ENCODE results near the gene STX18.
A peak's percentile ranks its signal among the peaks of the same experiment; 100 is the strongest.

The STX18 gene

DNA sequence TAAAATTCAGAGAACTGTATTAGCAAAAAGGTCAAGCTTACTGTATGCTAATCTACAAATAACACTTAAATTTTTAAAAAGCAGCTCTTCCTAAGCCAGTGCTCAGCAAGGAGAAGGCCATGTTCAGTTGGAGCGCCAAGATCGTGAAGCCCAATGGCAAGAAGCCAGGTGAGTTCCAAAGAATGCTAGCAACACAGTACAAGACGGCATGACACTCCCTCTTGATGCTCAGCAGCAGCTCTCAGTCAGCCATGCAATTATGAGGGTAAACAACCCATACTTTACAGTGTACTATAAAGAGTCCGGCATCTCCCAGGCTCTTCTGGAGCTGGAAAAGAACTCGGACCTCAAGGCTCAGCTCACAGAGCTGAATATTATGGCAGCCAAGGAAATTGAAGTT lies 34.9 kb downstream of the STX18 start:
- DNase-seq = peak; percentile 85

DNA sequence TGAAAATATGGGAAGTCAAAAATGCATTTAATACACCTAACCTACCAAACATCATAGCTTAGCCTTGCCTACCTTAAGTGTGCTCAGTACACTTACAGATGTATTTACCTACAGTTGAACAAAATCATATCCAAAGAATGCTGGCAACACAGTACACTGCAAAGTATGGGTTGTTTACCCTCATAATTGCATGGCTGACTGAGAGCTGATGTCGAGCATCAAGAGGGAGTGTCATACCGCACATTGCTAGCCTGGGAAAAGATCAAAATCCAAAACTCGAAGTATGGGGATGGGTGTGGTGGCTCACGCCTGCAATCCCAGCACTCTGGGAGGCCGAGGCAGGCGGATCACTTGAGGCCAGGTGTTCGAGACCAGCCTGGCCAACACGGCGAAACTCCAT lies 36.6 kb downstream of the STX18 start:
- peak; percentile 53 for DNase-seq

DNA sequence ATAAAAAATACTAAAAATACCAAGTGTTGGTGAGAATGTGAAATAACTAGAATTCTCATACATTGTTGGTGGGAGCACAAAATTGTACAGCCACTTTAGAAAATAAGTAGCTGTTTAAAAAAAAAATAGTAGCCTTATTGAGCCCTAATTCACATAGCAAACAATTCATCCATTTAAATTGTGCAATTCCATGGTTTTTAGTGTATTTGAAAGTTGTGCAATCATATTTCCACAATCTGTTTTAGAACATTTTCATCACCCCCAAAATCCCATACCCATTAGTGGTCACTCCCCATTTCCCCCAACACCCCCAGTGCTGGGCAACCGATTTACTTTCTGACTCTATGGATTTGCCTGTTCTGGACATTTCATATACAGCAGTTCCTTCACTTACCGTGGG lies 37.1 kb downstream of the STX18 start:
- no peak for DNase-seq

DNA sequence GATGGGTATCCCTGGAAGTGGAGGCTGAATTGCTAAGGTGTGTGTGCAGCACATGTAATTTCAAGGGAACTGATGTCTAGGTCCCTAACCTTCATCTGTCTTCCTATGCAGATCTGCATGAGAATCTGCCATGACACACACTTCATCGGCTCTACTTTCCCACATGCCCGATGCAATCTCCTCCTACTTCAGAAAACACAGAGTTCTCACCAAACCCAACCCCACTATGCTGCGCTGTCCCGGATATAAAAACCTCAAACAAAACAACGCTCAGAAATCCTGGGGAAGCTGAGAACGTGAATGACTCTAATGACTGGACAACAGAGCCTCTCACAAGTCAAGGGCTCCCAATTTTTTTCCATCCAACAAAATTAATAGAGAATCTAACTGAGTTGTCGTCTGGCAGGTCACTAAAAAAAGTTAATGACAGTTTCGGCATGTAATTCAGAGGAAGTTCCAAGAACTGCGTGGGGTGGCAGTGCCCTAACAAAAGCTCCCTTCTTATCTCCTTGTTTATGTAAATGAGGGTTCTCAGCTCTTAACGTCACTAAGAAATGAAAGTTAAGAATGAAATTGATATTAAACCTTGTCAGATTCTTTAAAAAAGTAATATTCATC lies 39.0 kb downstream of the STX18 start:
- peak; percentile 4 for DNase-seq

DNA sequence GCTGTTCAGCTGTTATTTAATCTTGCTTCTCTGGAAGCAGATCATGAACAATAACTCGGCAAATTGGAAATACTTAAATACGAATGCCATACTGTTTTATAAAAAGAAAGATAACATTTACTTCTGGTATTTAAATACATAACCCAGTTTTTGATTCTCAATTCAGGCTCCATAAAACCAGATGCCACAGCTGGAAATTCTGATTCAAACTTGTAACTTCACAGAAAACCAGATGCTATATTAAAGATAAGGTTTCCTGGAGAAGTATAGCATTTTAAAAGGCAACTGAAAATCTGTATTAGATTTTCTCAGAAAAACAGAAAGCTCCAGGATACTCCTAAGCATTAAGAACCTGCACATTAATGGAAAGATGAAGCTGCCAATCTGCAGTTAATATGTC lies 40.2 kb downstream of the STX18 start:
- no peak for DNase-seq

DNA sequence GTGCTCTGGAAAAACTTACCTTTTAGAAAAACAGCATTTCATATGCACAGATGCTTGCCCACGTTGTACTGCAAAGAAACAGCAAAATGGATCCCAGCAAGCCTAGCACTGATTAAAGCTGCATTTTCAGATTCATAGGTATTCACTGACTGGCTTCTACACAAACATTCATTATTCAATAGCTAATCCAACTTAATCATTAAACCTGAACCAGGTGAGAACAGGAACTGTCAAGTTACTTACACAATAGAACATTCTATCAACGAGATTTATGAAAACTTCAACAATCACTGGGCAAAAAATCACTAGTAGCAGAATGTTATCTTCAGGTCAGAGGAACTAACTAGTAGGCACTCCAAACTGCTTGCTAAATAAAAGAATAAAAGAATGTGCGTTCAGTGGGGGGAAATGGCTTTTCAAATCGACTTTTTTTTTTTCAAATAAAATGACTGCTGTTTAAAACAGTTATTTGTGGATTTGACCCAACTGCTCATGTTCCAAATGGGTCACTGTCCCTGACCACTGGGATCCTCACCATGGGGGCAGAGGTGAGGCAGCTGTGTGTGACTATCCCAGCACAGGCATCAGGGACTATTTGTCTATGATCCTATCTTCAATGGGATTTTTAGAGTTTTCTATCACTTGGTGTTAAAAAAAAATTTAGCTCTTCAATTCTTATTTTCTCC lies 42.3 kb downstream of the STX18 start:
- no peak for DNase-seq

DNA sequence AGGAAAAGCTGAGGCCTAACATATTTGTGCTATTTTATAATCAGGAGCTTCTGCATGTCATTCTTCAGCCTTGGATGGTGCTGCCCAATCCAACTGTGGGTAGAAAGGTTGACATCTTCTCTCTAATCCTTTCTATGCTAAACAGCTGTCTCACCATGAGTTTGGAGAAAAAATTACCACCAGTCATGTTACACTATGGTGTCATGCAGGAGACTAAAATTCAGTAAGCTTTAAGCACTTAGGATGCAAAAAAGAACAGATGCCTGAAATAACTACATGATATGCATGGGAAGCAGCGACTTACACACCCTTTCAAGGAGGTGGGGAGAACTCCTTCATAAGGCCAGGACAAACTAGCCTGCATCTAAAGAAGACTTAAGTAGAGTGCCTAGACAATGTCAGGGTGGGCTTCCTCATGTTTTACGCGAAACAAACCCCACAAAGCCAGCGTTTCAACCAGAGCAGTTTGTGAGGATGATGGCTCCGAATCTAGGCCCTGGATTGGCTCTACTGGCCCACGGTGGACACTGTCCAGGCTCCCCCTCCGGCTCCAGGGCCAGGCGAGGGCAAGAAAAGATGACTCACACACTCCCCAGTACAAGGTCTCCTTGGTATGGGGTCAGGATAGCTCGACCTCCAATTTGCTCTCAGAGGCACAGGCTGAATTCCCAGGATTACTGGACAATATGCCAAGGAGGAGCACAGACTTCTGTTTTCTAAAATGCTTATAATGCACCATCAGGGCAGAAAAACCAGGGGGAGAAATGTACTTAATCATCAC lies 45.1 kb downstream of the STX18 start:
- DNase-seq = no peak

DNA sequence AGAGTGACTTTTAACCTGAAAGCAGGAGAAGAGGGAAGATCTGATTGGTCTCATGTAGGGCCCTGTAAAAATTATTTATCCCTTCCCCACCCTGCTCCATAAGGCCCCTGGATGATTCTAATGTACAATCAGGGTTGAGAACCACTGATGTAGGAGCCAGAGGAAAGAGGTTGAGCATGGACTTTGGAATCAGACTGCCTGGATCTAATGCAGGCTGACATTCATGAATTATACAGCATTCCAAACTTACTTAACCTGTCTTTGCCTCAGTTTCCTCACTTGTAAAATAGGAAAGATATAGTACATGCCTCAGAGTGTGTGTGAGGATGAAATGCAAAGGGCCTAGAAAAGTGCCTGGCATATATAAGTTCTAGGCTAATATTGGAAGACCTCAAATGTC lies 47.0 kb downstream of the STX18 start:
- DNase-seq = no peak

DNA sequence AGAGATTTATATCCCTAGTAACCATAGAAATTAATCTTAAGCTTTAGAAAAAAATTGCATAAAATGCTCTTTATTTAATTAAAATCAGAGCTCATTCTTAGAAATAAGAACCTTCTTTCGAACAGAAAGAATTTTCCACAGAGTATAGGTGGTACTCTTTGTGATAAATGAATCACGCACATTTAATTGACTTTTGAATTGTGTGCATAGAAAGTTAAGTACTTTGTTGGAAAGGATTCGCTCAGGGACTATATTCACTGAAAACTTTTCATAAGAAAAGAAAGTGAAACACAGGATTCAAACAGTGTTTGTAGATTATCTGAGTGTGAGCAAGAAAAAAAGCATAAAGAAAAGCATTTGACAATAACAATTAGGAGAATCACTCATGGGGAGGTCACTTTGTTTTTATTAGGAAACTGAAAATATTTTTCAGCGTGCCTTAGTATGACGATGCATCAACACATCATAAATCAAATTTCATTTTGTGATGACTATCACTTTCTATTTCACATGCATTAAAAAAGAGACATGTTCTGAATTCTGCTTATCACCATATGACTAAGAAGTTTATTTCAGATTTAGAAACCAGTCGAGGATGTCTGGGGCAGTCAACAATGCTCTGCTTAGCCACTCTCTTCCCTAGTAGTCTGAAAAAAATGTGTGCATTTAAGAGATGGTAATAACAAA lies 49.5 kb downstream of the STX18 start:
- DNase-seq = no peak

DNA sequence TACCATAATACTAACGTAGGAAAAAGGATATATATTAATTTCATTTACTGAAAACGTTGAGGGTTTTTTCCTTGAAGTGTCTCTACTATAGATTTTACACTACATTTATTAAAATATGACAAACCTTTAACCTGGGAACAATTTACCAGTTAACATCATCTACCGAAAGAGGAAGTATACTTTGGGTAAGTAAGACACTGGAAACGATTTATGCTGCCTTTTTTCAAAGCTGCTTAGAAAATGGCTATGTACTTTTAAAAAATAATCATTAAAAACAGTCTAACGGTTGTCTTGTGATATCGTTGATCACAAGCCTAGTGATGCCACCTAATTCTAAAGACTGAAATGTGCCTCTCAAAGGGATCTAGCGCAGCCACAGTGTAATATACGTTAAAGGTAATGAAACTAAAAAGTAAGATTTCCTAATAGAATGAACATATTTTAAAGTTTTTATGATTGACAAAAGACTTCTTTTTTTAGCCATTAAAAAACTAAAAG lies 50.4 kb downstream of the STX18 start:
- no peak for DNase-seq

DNA sequence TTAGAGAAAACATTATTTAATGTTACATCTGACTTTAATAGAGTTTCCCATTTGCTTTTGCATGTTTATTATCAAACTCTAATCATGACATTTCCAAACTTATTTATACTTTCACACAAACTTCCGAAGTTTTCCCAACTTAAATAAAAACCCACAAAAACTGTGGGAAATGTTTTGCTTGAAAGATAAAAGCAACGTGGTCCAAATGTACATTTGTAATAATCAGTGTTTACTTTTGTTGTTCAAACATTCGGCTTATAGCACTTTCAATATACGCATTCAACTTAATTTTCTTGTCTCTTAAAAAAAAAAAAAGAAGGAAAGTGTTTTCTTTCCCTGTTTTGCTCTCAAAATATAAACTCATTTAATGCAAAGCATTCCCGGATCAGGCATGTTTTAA lies 51.0 kb downstream of the STX18 start:
- DNase-seq = no peak

DNA sequence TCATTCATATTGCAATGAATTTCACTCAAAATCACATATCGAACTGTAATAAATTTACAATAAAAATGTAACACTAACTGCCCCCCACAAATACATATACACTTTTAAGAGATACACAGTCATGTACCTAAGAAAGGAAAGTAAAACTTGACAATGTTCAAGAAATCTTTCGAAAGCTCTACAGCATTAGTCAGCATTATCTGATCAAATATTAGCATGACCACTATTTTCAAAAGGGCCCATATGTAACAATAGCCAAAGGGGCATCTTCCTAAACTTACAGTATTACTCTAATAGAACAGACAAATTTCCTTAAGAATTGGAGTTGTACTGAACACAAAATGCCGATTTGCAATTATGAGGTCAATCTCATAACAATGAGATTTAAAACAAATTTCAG lies 51.8 kb downstream of the STX18 start:
- DNase-seq = no peak

DNA sequence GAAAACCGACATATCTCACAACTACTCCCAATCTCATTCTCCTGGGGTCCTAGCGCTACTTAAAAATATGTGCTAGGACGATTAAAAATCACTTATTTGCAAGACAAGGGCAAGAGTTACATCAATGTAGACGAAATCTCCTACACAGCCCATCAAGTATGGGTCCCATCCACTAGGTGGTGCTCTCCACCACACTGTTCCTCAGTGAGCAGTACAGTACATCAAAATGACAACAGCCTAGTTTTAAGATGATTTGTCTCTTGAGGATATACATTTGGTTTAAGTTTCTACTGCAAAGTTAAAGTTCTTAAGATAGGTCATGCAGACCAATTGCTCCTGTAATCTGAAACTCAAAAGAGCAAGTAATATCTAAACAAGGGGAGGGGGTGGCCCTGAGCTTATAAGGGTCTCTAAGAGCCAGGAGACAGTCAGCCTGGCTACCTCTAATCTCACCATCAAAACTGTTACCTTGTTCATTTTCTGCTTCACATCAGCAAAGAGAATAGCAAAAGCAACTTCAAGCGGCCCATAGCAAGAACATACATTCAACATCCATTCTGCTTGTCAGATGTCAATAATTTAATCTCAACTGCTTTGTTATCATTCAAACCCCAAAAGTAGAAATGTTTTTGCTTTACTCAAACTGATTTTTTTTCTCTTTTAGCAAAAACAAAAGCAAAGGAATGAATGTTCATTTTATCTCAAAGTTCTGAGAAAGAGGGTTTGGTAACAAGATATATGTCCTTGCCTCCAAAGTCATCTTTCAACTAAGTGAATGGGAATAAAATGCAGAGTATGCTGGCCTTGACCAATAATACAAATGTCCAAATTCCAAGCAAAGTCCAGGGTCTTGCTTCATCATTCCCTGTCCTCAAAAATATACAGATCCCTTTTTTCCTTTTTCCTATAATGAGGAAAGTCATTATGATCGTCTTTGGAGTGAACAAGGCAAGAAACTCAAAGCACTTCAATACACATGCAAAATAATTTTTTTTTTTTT lies 53.1 kb downstream of the STX18 start:
- peak; percentile 76 for DNase-seq

DNA sequence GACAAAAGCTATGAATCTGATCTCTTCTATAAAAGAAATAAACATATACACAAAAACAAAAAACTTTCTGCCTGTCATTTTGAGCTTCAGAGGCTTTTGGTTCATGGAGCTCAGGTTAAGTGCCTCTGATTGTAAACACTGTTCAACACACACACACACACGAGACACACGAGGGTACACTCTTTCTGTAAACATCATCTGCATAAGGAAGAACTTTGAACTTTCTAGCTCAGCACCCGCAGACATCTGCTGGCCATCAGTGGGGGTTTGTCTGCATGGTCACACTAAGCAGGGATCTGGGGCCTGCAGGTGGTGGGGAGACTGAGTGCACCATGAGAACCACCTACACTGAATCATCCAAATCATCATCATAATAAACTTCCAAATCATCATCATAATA lies 54.9 kb downstream of the STX18 start:
- DNase-seq = peak; percentile 53

DNA sequence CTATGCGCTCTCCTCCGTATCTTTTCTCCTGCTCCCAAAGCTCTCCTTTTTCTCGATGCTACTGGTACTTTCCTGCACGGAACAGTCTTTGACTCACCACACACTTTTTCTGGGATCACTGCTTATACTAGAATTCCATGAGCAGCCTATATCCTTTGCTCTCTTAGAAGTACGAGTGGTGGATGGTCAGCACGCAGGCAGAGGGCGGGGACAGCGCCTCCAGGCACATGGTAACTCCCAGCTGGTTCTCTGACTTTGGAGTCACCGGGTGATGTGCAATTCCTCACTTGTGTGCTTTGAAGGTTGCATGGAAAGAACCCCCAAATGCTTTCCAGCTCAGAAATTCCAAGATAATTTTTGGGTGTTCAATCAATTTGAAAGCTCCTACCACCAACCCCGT lies 56.0 kb downstream of the STX18 start:
- DNase-seq = no peak

DNA sequence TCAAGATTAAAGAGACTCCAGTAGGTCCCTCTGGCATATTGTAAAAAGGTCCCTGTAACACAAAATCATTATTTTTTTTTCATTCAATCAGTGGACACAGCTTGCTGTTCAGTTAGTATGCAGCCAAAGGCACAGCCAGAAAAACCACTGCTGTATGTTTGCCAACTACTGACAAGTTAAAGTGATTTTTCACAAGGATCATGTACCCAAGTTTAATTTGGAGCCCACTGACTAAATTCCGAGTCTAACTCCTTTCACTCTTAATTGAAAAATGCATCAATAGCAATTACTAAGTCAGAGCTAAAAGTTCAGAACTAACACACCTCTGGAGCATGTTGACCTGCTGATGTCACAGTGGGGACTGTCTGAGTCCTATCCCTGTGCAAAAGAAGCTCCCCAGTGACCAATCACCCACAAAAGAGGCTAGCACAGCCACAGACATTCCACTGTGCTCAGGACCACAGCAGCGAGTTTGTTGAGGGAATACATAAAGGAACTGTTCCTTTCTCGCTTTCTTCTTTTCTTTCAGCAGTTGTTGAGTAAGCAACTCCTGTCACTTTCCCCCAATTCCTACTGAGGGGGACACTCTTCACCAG lies 60.4 kb downstream of the STX18 start:
- no peak for DNase-seq

DNA sequence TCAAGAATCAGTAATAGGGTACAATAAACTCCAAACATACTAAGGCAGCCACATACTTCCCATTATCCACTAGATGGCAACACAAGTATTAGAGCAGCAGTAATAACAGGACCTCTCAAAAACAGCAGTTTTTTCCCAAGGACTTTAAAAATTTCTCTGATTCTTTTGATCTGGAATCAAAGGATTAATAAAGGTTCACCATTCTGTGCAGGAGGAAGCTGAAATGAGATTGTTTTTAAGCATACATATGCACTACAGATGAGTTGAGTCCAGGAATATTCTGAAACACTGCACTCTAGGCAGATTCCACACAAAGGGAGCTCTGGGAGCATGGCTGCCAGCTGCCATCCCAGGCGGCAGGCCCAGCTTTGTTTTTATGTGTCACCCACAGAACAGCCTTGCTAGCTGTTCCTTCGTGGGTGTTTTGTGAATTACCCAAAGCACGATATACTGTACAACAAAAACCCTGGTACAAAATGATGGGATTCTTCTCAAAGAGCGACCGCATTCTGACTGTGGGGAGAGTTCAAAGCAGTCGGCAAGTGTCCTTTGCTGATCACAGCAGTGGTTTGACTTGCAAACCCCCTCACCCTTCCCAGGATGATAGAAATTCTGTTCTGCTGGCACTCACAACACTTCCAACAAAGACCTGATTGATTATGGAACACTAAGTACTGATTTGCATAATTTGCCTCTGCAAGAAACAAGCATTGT lies 61.0 kb downstream of the STX18 start:
- DNase-seq = peak; percentile 17

DNA sequence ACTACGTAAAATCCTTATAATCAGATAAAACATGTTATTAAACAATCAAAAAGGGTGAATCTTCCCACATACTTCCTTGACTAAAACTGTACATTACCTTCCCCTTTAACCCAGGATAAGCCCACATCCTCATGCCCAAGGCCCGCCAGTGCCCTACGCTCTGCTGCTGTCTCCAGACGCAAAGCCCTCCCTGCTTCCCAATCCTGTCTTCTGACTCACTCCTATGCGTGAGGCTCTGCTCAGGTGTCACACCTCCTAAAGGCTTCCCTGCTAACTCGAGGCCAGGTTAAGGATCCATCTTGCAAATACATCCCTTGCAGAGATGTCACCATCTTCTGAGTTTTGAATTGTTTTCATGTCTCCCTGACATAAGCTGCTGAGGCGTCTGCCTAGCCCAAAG lies 61.6 kb downstream of the STX18 start:
- no peak for DNase-seq

DNA sequence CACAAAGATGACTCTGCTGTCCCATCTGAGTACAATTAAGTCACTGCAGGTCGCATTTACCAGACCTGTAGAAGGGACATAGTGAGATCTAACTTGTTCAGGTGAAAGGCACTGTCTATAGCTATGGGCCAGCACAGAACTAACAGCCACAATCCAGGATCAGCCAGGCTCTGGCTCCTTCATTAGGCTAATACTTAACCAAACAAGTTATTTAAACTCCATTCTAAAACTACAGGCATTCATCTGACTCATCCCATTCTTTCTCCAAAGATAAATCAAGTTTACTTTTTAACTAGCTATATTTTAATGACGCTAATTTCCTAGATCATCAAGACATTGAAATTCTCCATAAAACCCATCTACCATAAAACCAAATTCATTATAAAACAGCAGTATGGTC lies 62.5 kb downstream of the STX18 start:
- no peak for DNase-seq

DNA sequence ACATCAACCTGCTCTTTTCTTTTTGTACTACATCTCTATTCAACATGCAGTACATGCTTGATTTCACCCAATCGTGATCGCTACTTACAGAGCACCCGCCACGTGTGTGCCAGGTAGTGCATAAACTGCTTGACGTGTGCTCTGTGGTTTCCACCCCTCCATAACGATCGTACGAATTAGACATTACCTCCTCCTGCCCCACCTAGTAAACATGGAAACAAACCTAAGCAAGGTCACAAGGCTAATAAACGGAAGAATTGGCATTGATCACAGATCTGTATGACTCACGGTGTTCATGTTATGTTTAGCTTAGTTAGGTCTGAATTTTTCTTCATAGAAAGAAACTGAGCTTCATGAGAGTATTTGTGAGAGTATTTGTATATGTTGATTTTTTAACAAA lies 64.1 kb downstream of the STX18 start:
- no peak for DNase-seq

DNA sequence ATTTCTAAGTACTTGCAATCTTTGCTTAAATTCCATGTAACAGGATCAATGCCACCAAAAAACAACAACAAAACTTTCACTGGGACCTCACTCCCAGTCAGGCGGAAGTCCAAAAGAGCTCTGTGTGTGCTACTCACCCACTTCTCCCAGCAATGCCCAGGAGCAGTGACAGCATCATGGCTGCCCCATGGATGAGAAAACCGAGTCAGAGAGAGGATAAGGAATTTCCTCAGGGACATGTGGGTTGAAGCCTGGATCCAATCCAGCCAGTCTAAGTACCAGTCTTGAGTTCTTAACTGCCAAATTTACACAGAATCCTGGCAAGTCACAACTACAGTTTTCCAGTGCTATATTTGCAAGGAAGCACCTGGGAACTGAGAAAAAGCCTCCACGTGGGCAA lies 64.5 kb downstream of the STX18 start:
- no peak for DNase-seq

Data from NCI-H69 (cell line).